ENCODE measurements around the gene STOX1.

GRCh38 chr10:68934994-68935393 lies 107.7 kb downstream of the STOX1 start:
- no peak for TF ChIP-seq CTCF (IDR thresholded peaks at IDR 0.05)
- TF ChIP-seq SIN3A (IDR thresholded peaks at IDR 0.05; ENCODE audit: borderline replicate concordance, insufficient read depth, low read depth, low read length): no peak
- no peak for TF ChIP-seq POLR2AphosphoS5 (IDR thresholded peaks at IDR 0.05; ENCODE audit: low read depth, low read length)
- TF ChIP-seq TCF7L2 (IDR thresholded peaks at IDR 0.05; ENCODE audit: low read depth, low read length): no peak
- TF ChIP-seq REST (IDR thresholded peaks at IDR 0.05; ENCODE audit: insufficient read depth in 1 of 2, low read depth in 2 of 2, low read length in 1 of 2): no peak
